Transverse colon (tissue), 4 donors: Measurements from ENCODE around the gene TRPV4. TPM values are rescaled to one million over a fixed set of nuclear protein-coding genes. Genes with fewer than 3 reads are reported as not detected.

Experiments
- DNase-seq: peaks from one replicate; pipeline ENCODE4 v3.0.0-alpha.2; 2019
- H3K27ac ChIP-seq, 4 donors: fragments of 200-600 bp; sonication (generic); 2 replicates each; pipeline ENCODE4 v1.5.1; 2016 to 2018; ENCODE audit warnings: inconsistent platforms in 4 of 4
- H3K27me3 ChIP-seq: fragments of 200-600 bp; sonication (generic); 2 replicates; pipeline ENCODE4 v1.5.1; 2017; ENCODE audit warnings: inconsistent platforms
- H3K36me3 ChIP-seq, 4 donors: fragments of 200-600 bp; sonication (generic); 2 replicates each; pipeline ENCODE4 v1.5.1; 2017 to 2019; ENCODE audit warnings: inconsistent platforms in 4 of 4
- H3K4me1 ChIP-seq, 4 donors: fragments of 200-600 bp; sonication (generic); 2 replicates each; pipeline ENCODE4 v1.5.1; 2017 to 2020; ENCODE audit warnings: inconsistent platforms in 4 of 4
- H3K4me3 ChIP-seq, 4 donors: fragments of 200-600 bp; sonication (generic); 1 replicate in 1 of 4; 2 replicates in 3 of 4; pipeline versions ENCODE4 v1.5.1 to v1.6.1; 2017 to 2019; ENCODE audit warnings: inconsistent platforms in 4 of 4
- H3K9me3 ChIP-seq, 2 donors: fragments of 200-600 bp; sonication (generic); 2 replicates each; pipeline ENCODE4 v1.5.1; 2017 to 2019; ENCODE audit warnings: inconsistent platforms in 2 of 2
- CTCF ChIP-seq, 5 experiments: fragments of 200-600 bp in 3 of 5; fragments of 450-650 bp in 2 of 5; sonication (generic) in 3 of 5; IDR thresholded peaks; 1 replicate in 2 of 5; 2 replicates in 3 of 5; pipeline ENCODE4 v1.5.1; 2016 to 2017; ENCODE audit warnings: antibody characterized with exemption in 5 of 5, inconsistent platforms in 3 of 5, mild to moderate bottlenecking in 2 of 5, moderate library complexity in 1 of 5
- EP300 ChIP-seq: sonication (generic); formaldehyde crosslinking; IDR thresholded peaks from one replicate; pipeline ENCODE4 v1.6.1; 2017; ENCODE audit warnings: antibody characterized with exemption, low read depth
- POLR2A ChIP-seq: fragments of 450-650 bp; IDR thresholded peaks from one replicate; pipeline ENCODE4 v1.6.1; 2016; ENCODE audit warnings: antibody characterized with exemption, mild to moderate bottlenecking, moderate library complexity
- POLR2AphosphoS5 ChIP-seq, 3 donors: sonication (generic); formaldehyde crosslinking; IDR thresholded peaks; one replicate each; pipeline ENCODE4 v1.6.1; 2016; ENCODE audit warnings: antibody characterized with exemption in 3 of 3
- WGBS, 2 donors: methylation state at CpG; one replicate each; pipeline ENCODE4 v1.1.5; 2018; ENCODE audit warnings: low coverage in 1 of 2; 5-methylcytosine and 5-hydroxymethylcytosine counted together
- in situ Hi-C, 4 donors: fragments of 200-750 bp; cut with MboI; loops; one replicate each; pipeline versions ENCODE4 v1.15.0 to v1.15.1; 2017; ENCODE audit warnings: low sequenced_read_pairs in 3 of 4, low pct_ligation_motif_present in 1 of 4, low pct_unique_long_range_greater_than_20kb in 1 of 4
- intact Hi-C: fragments of 100-400 bp; cut with DNase I; formaldehyde crosslinking; loops from one replicate; pipeline ENCODE4 v1.15.1; 2023; ENCODE audit warnings: low total_unique reads
- total RNA-seq, 4 donors: library from RNA; depleted of rRNA; stranded (reverse); fragments of >200 nt; gene quantifications; one replicate each; pipeline ENCODE4 v1.1.0, GENCODE V29; 2016

TRPV4 gene
- total RNA-seq, 4 donors from 2014 or later, result 0.27 TPM; not detected in 3

DNA sequence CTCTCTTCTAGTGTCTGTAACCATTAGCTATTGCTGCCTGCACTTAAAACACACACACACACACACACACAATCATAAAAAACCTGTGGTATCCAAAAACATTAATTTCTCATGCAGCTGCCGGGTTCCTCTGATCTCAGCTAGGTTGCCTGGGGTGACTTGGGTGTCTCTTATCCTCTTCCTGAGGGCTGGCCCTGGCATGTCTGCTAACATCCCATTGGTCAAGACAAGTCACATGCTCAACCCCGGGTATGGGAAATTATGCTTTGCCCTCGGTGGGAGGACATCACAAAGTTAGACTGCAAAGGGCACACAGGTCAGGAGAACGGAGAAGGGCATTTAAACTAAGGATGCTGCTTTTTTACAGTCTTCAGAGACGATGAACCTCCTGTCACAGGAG, 55.7 kb downstream of the TRPV4 start:
- in situ Hi-C loops, result loop anchor here (5.0 to 10.0 kb wide), 6 partner anchors 170 to 353 kb away; no protein-coding TSS in a partner anchor
- TF ChIP-seq POLR2AphosphoS5 (IDR thresholded peaks at IDR 0.05), result no peak
- TF ChIP-seq CTCF (IDR thresholded peaks at IDR 0.05), result no peak
- no peak for TF ChIP-seq EP300
- TF ChIP-seq POLR2A, result no peak

DNA sequence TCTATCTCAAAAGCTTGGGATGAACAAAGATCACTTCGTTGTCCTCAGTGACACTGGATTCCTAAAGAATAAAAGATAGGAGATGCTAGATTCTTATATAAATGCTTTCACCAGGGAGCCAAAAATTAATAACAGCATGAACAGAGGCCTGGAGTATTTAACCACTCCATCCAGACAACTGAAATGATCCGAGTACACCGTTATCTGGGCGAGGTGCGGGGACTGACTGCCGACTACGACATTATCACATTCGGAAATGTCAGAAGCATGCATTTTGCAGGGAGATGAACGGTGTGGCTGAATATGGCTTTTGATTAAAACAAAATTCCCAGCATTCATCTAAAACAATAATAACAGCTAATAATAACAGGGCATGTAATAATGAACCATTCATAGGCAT, 56.6 kb downstream of the TRPV4 start:
- in situ Hi-C loops, result loop anchor here (5.0 to 10.0 kb wide), 6 partner anchors 169 to 352 kb away; no protein-coding TSS in a partner anchor
- TF ChIP-seq POLR2A (no peak), CTCF (IDR thresholded peaks at IDR 0.05) (no peak), POLR2AphosphoS5 (IDR thresholded peaks at IDR 0.05) (no peak), EP300 (no peak)
- intact Hi-C loops, result loop anchor here (10.0 kb wide), 1 partner anchor 62 kb away; the partner anchor contains the start of gene FAM222A

More for the DNA sequence above, 55.7 kb downstream of the TRPV4 start:
- intact Hi-C loops, result loop anchor here (10.0 kb wide), 1 partner anchor 63 kb away; the partner anchor contains the start of gene FAM222A
- H3K9me3 ChIP-seq, result no peaks in the 10 kb centered on the region
- no peak overlapping the region for H3K4me3 ChIP-seq
- no peak overlapping the region for H3K27ac ChIP-seq
- H3K36me3 ChIP-seq, result no peaks in the 10 kb centered on the region
- H3K4me1 ChIP-seq, result peaks cover 0 to 9% (median 3%) of the 10 kb centered on the region in 4 donors
- DNase-seq, result peak; percentile 25
- WGBS, 2 donors, result 17 to 58% methylated on average over 2 to 5 of the region's 5 CpGs
- H3K27me3 ChIP-seq, result no peaks in the 10 kb centered on the region

GRCh38 chr12:109775172-109775881, 57.9 kb downstream of the TRPV4 start:
- Histone ChIP-seq H3K4me3 (no peak overlapping the region), H3K27me3 (no peaks in the 10 kb centered on the region), H3K36me3 (no peaks in the 10 kb centered on the region), H3K9me3 (no peaks in the 10 kb centered on the region), H3K27ac (no peak overlapping the region), H3K4me1 (peaks cover 0 to 9% (median 3%) of the 10 kb centered on the region in 4 donors)
- intact Hi-C loops, result loop anchor here (1.0 to 10.0 kb wide), 2 partner anchors 61 to 178 kb away; partner anchors contain the start of gene FAM222A
- peak; percentile 82 for DNase-seq
- in situ Hi-C loops, result loop anchor here (5.0 to 10.0 kb wide), 6 partner anchors 168 to 351 kb away; no protein-coding TSS in a partner anchor
- no peak for TF ChIP-seq EP300
- TF ChIP-seq POLR2A, result no peak
- TF ChIP-seq CTCF (IDR thresholded peaks at IDR 0.05), result peak; percentile 84 to 90 (median 86)
- WGBS, 2 donors, result 0 to 19% methylated on average over 3 to 10 of the region's 10 CpGs

More for the DNA sequence above, 56.6 kb downstream of the TRPV4 start:
- Histone ChIP-seq H3K4me1 (peaks cover 0 to 9% (median 3%) of the 10 kb centered on the region in 4 donors), H3K27ac (no peak overlapping the region), H3K36me3 (no peaks in the 10 kb centered on the region), H3K4me3 (no peak overlapping the region), H3K9me3 (no peaks in the 10 kb centered on the region), H3K27me3 (no peaks in the 10 kb centered on the region)
- WGBS, 2 donors, result 80 to 93% methylated on average over 9 of the region's 9 CpGs
- DNase-seq, result no peak

- intact Hi-C loops, result loop anchor here (10.0 kb wide), 1 partner anchor 59 kb away; the partner anchor contains the start of gene FAM222A
- H3K4me3 ChIP-seq, result no peak overlapping the region
- H3K27ac ChIP-seq, result no peak overlapping the region
- H3K4me1 ChIP-seq, result peaks cover 0 to 9% (median 3%) of the 10 kb centered on the region in 4 donors
- no peaks in the 10 kb centered on the region for H3K9me3 ChIP-seq
- TF ChIP-seq POLR2AphosphoS5 (IDR thresholded peaks at IDR 0.05) (no peak), POLR2A (no peak), EP300 (no peak), CTCF (IDR thresholded peaks at IDR 0.05) (no peak)
- WGBS, 2 donors, result 15 to 20% methylated on average over 2 to 21 of the region's 21 CpGs
- in situ Hi-C loops, result loop anchor here (5.0 to 10.0 kb wide), 6 partner anchors 169 to 349 kb away; no protein-coding TSS in a partner anchor
- no peaks in the 10 kb centered on the region for H3K27me3 ChIP-seq
- peak; percentile 25 for DNase-seq
- no peaks in the 10 kb centered on the region for H3K36me3 ChIP-seq
Measured at GRCh38 chr12:109773384-109774011, 59.7 kb downstream of the TRPV4 start.
